ENCODE results near the gene DNER.

DNER gene

GRCh38 chr2:229666811-229667210, 47.5 kb downstream of the DNER start:
- no peak for DNase-seq

- no peak for DNase-seq
These were observed 49.2 kb downstream of the DNER start for GRCh38 chr2:229665158-229665557.

- no peak for DNase-seq
These were observed 52.9 kb downstream of the DNER start for GRCh38 chr2:229661478-229661877.

GRCh38 chr2:229660951-229661350, 53.4 kb downstream of the DNER start:
- DNase-seq = no peak

- DNase-seq = no peak
These were observed 54.0 kb downstream of the DNER start for GRCh38 chr2:229660391-229660790.

- no peak for DNase-seq
These were observed 56.4 kb downstream of the DNER start for GRCh38 chr2:229658004-229658403.

- DNase-seq = no peak
These were observed 59.9 kb downstream of the DNER start for GRCh38 chr2:229654437-229654836.

GRCh38 chr2:229653531-229653930, 60.8 kb downstream of the DNER start:
- no peak for DNase-seq

- DNase-seq = no peak
These were observed 61.6 kb downstream of the DNER start for GRCh38 chr2:229652796-229653195.

GRCh38 chr2:229650901-229651300, 63.5 kb downstream of the DNER start:
- DNase-seq = no peak

- DNase-seq = no peak
These were observed 64.3 kb downstream of the DNER start for GRCh38 chr2:229650059-229650458.

- DNase-seq = no peak
These were observed 68.1 kb downstream of the DNER start for GRCh38 chr2:229646186-229646723.

GRCh38 chr2:229642371-229642770, 72.0 kb downstream of the DNER start:
- no peak for DNase-seq

- DNase-seq = no peak
These were observed 72.7 kb downstream of the DNER start for GRCh38 chr2:229641676-229642075.

GRCh38 chr2:229640636-229641035, 73.7 kb downstream of the DNER start:
- DNase-seq = no peak

GRCh38 chr2:229636571-229636970, 77.8 kb downstream of the DNER start:
- no peak for DNase-seq

GRCh38 chr2:229635371-229635680, 79.0 kb downstream of the DNER start:
- DNase-seq = no peak

- no peak for DNase-seq
These were observed 79.6 kb downstream of the DNER start for GRCh38 chr2:229634601-229635370.

GRCh38 chr2:229633556-229633955, 80.8 kb downstream of the DNER start:
- DNase-seq = no peak

- no peak for DNase-seq
These were observed 85.3 kb downstream of the DNER start for GRCh38 chr2:229629039-229629438.

- no peak for DNase-seq
These were observed 86.6 kb downstream of the DNER start for GRCh38 chr2:229627728-229628127.

- no peak for DNase-seq
These were observed 91.6 kb downstream of the DNER start for GRCh38 chr2:229622495-229623355.

- no peak for DNase-seq
These were observed 93.6 kb downstream of the DNER start for GRCh38 chr2:229620759-229621158.

GRCh38 chr2:229620289-229620688, 94.1 kb downstream of the DNER start:
- DNase-seq = no peak
